Measurements from ENCODE around the gene PPP1R18.

GRCh38 chr6:30641048-30641447 is 45.4 kb downstream of the PPP1R18 start:
- no peak for TF ChIP-seq CTCF (IDR thresholded peaks at IDR 0.05; ENCODE audit: insufficient read depth, low read depth, low read length)
- TF ChIP-seq EZH2 (IDR thresholded peaks at IDR 0.05; ENCODE audit: insufficient read depth, low read length) = no peak

Data from astrocyte (in vitro differentiated cells and primary cell).